Heart right ventricle (tissue), 16 donors: ENCODE results near the gene AUTS2. TPM values are rescaled to one million over a fixed set of nuclear protein-coding genes. Genes with fewer than 3 reads are reported as not detected.

ENCODE experiments used
- ATAC-seq, 8 donors: fragments of 200-7000 bp; cut with Tn5 transposase; one replicate each; pipeline ENCODE4 v1.9.1; 2020; ENCODE audit warnings: mild to moderate bottlenecking in 8 of 8, moderate library complexity in 8 of 8, moderate number of reproducible peaks in 1 of 8
- DNase-seq, 2 donors: peaks; one replicate each; pipeline ENCODE4 v3.0.0-alpha.2; 2020
- H3K27ac ChIP-seq, 10 donors: fragments of 200-600 bp; sonication (generic) in 2 of 10; one replicate each; pipeline versions ENCODE4 v1.5.0 to v1.8.0; 2020 to 2022; ENCODE audit warnings: mild to moderate bottlenecking in 3 of 10
- H3K27me3 ChIP-seq, 7 donors: fragments of 200-600 bp; one replicate each; pipeline ENCODE4 v1.8.0; 2021 to 2022; ENCODE audit warnings: mild to moderate bottlenecking in 2 of 7
- H3K36me3 ChIP-seq, 9 donors: fragments of 200-600 bp; sonication (generic) in 1 of 9; one replicate each; pipeline versions ENCODE4 v1.5.0 to v1.8.0; 2020 to 2022; ENCODE audit warnings: mild to moderate bottlenecking in 2 of 9
- H3K4me1 ChIP-seq, 9 donors: fragments of 200-600 bp; sonication (generic) in 1 of 9; one replicate each; pipeline versions ENCODE4 v1.5.0 to v1.8.0; 2020 to 2022; ENCODE audit warnings: mild to moderate bottlenecking in 4 of 9
- H3K4me3 ChIP-seq, 10 donors: fragments of 200-600 bp; sonication (generic) in 2 of 10; one replicate each; pipeline versions ENCODE4 v1.5.0 to v1.8.0; 2020 to 2022; ENCODE audit warnings: mild to moderate bottlenecking in 7 of 10, moderate library complexity in 2 of 10
- H3K9me3 ChIP-seq, 11 donors: fragments of 200-600 bp in 10 of 11; sonication (generic) in 2 of 11; one replicate each; pipeline versions ENCODE4 v1.5.0 to v1.8.0; 2013 to 2022; ENCODE audit warnings: mild to moderate bottlenecking in 2 of 11, control low read depth in 1 of 11, moderate library complexity in 1 of 11
- WGBS, 2 donors: extraction: QIAGEN DNeasy Blood & Tissue Kit; methylation state at CpG; one replicate each; pipeline ENCODE4 v1.1.7; 2013; ENCODE audit warnings: inconsistent platforms in 1 of 2; 5-methylcytosine and 5-hydroxymethylcytosine counted together
- intact Hi-C, 10 donors: fragments of 100-400 bp; cut with DNase I; formaldehyde crosslinking; loops; one replicate each; pipeline versions ENCODE4 v1.11.1 to v1.14.2; 2022
- polyA plus RNA-seq, 2 donors: library from polyadenylated mRNA; stranded (reverse); fragments of 200-250 nt; gene quantifications; one replicate each; pipeline ENCODE4 v1.2.3, GENCODE V29; 2013
- total RNA-seq, 10 donors: library from RNA; stranded (reverse); fragmentation: NEBNext Ultra II Directional in 3 of 10; extraction: Animal tissue kit (Norgen Biotek cat#: 25700) in 3 of 10; gene quantifications; one replicate each; pipeline versions ENCODE4 v1.2.1 to v1.2.4, GENCODE V29; 2021 to 2023
- TF ChIP-seq, protein P1 (sequence below), 9 donors: fragments of 200-600 bp; sonication (generic) in 2 of 9; IDR thresholded peaks; one replicate each; pipeline versions ENCODE4 v1.5.0 to v1.8.0; 2021 to 2022; ENCODE audit warnings: antibody characterized with exemption in 9 of 9, mild to moderate bottlenecking in 5 of 9, moderate library complexity in 1 of 9
- donor health status: Arrhythmogenic right ventricular cardiomyopathy.
- donor health status: ischemic (EF 13 %, LVEDD 7.1; RV severe dilation, severe dysfunction).
- donor health status: healthy with polysubstance abuse.
- donor health status: DM: no; HTN: yes; CAD: no.
- donor health status: DM: no; HTN: no; CAD: no.
- donor health status: ischemic (EF 25% LVEDD 6.9; RV normal size, moderate dysfunction).
- donor health status: ischemic (EF 25% LVEDD 5.7; RV mildly dilated, moderate dysfunction).
- donor health status: healthy.
- donor health status: DM: yes; HTN: yes; CAD: no.
- donor health status: Ischemic cardiomyopathy.
- donor health status: ischemic (EF 35%, LVEDD 5.7; RV mildly dilated, moderate dysfunction).
- donor health status: nonischemic (EF 11% LVEDD 7.7; RV severe dilation, severe dysfunction).
- donor health status: DM: yes; HTN: yes; CAD: no.
- donor health status: PGD.
- donor health status: ischemic (EF 29% LVEDD 5.4; RV normal size, mild dysfunction).
- donor health status: nonischemic (EF 23%, LVEDD 6.1; RV moderate dilation, normal function).

AUTS2 gene
- total and polyA plus RNA-seq, 12 donors = 1.6 to 11.2 (median 7.3) TPM

DNA sequence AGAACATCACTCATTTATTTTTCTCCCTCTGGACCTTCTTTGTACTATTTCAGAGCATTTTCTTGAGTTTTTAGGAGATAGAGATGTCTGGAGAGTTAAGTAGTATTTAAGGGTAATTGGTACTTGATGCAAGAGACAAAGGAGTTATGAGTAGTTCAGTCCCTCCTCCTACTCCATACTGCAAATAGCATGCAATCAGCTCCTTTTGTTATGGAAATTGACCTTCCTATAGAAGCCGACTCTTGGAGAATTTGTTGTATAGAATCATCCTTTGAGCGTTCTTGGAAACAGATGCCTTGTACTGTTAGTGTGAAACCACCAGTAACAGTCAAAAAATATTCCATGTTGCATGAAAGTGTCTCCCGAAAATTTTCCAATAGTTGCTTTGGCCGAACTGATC, 1105.5 kb downstream of the AUTS2 start:
- Histone ChIP-seq H3K9me3 (no peaks in the 10 kb centered on the region), H3K36me3 (peaks cover 0 to 10% (median 0%) of the 10 kb centered on the region in 9 donors), H3K4me3 (no peak overlapping the region), H3K27ac (no peak overlapping the region), H3K27me3 (no peaks in the 10 kb centered on the region), H3K4me1 (peaks cover 0 to 24% (median 0%) of the 10 kb centered on the region in 9 donors)
- intact Hi-C loops = loop anchor here in 1 of 10 donors (10.0 kb wide), 1 partner anchor 659 kb away; no protein-coding TSS in a partner anchor
- ATAC-seq (no peak), DNase-seq (no peak)
- TF ChIP-seq, protein P1, sequence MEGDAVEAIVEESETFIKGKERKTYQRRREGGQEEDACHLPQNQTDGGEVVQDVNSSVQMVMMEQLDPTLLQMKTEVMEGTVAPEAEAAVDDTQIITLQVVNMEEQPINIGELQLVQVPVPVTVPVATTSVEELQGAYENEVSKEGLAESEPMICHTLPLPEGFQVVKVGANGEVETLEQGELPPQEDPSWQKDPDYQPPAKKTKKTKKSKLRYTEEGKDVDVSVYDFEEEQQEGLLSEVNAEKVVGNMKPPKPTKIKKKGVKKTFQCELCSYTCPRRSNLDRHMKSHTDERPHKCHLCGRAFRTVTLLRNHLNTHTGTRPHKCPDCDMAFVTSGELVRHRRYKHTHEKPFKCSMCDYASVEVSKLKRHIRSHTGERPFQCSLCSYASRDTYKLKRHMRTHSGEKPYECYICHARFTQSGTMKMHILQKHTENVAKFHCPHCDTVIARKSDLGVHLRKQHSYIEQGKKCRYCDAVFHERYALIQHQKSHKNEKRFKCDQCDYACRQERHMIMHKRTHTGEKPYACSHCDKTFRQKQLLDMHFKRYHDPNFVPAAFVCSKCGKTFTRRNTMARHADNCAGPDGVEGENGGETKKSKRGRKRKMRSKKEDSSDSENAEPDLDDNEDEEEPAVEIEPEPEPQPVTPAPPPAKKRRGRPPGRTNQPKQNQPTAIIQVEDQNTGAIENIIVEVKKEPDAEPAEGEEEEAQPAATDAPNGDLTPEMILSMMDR (IDR thresholded peaks at IDR 0.05) = no peak
- 98 to 99% methylated on average over 4 of the region's 4 CpGs for WGBS, 2 donors

DNA sequence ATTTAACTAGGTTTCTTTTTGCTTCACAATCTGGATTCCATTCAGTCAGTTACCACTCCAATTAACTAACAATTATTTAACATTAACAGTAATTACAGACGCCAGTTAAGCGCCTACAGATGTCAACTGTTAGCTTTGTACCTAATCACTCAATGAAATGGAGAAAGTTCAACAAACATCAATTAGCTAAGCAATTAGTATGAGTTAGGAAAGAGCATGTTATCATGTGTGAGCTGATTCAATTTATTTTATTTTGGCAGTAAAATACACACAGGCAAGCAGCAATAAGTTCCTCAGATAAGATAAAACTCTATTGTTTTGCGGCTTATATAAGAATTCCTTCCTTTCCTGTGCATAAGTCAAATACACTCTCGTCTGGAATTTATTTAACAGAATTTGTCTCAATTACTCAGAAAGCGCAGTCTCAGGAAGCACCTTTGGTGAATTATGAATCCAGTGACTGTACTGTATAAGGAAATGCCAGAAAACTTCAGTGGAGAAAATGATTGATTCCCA, 1106.6 kb downstream of the AUTS2 start:
- intact Hi-C loops = loop anchor here in 1 of 10 donors (10.0 kb wide), 1 partner anchor 660 kb away; no protein-coding TSS in a partner anchor
- TF ChIP-seq, protein P1 (IDR thresholded peaks at IDR 0.05) = no peak
- no peak overlapping the region for H3K4me3 ChIP-seq
- no peak overlapping the region for H3K27ac ChIP-seq
- H3K27me3 ChIP-seq = no peaks in the 10 kb centered on the region
- no peak for DNase-seq
- H3K4me1 ChIP-seq = peaks cover 0 to 25% (median 4%) of the 10 kb centered on the region in 9 donors
- H3K36me3 ChIP-seq = peaks cover 0 to 3% (median 0%) of the 10 kb centered on the region in 9 donors
- WGBS, 2 donors = 75 to 79% methylated on average over 5 of the region's 5 CpGs
- no peaks in the 10 kb centered on the region for H3K9me3 ChIP-seq
- no peak for ATAC-seq

DNA sequence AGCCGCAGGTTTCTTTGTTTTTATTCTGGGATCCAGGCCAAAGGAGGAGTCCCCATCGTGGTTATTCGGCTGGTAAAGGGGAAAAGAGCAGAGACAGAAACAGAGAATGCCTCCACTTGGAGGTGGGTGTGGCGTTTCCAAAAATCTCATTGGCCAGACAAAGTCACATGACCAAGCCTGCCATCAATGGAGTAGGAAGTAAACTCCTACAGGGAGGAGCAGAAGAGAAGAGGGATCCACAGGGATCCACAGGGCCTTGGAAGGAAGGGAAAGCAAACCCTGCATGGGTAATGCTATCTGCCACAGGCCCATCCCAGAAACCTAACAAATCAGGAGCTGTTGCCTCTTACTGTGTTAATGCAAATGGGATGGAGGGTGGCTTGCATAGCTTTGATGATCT, 1107.9 kb downstream of the AUTS2 start:
- intact Hi-C loops = loop anchor here in 1 of 10 donors (10.0 kb wide), 1 partner anchor 661 kb away; no protein-coding TSS in a partner anchor
- H3K36me3 ChIP-seq = no peaks in the 10 kb centered on the region
- TF ChIP-seq, protein P1 (IDR thresholded peaks at IDR 0.05) = no peak
- no peak for ATAC-seq
- no peak overlapping the region for H3K27ac ChIP-seq
- DNase-seq = no peak
- 78 to 86% methylated on average over 4 of the region's 4 CpGs for WGBS, 2 donors
- H3K9me3 ChIP-seq = no peaks in the 10 kb centered on the region
- no peaks in the 10 kb centered on the region for H3K27me3 ChIP-seq
- no peak overlapping the region for H3K4me3 ChIP-seq
- H3K4me1 ChIP-seq = peaks cover 0 to 35% (median 10%) of the 10 kb centered on the region in 9 donors

- Histone ChIP-seq H3K4me1 (peaks cover 0 to 35% (median 10%) of the 10 kb centered on the region in 9 donors), H3K27ac (no peak overlapping the region), H3K36me3 (no peaks in the 10 kb centered on the region), H3K9me3 (no peaks in the 10 kb centered on the region), H3K4me3 (no peak overlapping the region), H3K27me3 (no peaks in the 10 kb centered on the region)
- TF ChIP-seq, protein P1 (IDR thresholded peaks at IDR 0.05) = no peak
- intact Hi-C loops = loop anchor here in 1 of 10 donors (10.0 kb wide), 1 partner anchor 662 kb away; no protein-coding TSS in a partner anchor
- WGBS, 2 donors = 96 to 97% methylated on average over 3 of the region's 3 CpGs
- ATAC-seq (no peak), DNase-seq (no peak)
These were observed 1108.4 kb downstream of the AUTS2 start for GRCh38 chr7:70706698-70707097.
